Superior temporal gyrus (tissue), 1 donor: ENCODE data around the gene BCKDHB.

Experiments
- DNase-seq: peaks from one replicate; pipeline ENCODE4 v3.0.0-alpha.2; 2016; ENCODE audit errors: extremely low spot score

The BCKDHB gene

GRCh38 chr6:80388507-80388906 is 282.0 kb downstream of the BCKDHB start:
- no peak for DNase-seq
